ENCODE results near the gene C2orf78.
"Not testable (repeated sequence)": the region's sequence is repeated elsewhere in the genome, so short reads cannot be mapped to it uniquely, and the experiment has no call there.

Gene C2orf78

GRCh38 chr2:73779467-73780236 lies 4.3 kb upstream of the C2orf78 start, which contains the start of gene DUSP11:
DUSP11 (minus strand) TSS chr2:73780103; CDS start chr2:73779974, 129 bp downstream.
- Histone ChIP-seq H3K36me3 (ENCODE audit: control insufficient read depth in 1 of 2, insufficient read depth in 2 of 2, low read length in 2 of 2) (peaks cover 3 to 5% of the 10 kb centered on the region in 2 experiments), H3K4me2 (ENCODE audit: low read length) (peak within 1 kb of the TSS; percentile 87), H3K4me3 (ENCODE audit: low read depth, low read length) (peak within 1 kb of the TSS; percentile 88), H2AFZ (ENCODE audit: insufficient read depth, low read length, poor library complexity) (peak within 1 kb of the TSS; percentile 96), H2BK120ac (ENCODE audit: insufficient read depth, low read length, poor library complexity) (peak within 1 kb of the TSS; percentile 74), H3K27me3 (ENCODE audit: insufficient read depth, low read length) (no peaks in the 10 kb centered on the region), H2BK5ac (ENCODE audit: low read depth, low read length, poor library complexity) (peak within 1 kb of the TSS; percentile 63), H4K91ac (ENCODE audit: low read depth, low read length) (peak within 1 kb of the TSS; percentile 76), H3K4me1 (ENCODE audit: control insufficient read depth in 1 of 2, insufficient read depth in 2 of 2, low read length in 2 of 2) (peaks cover 0 to 2% of the 10 kb centered on the region in 2 experiments), H3K27ac (ENCODE audit: low read depth, low read length) (no peak within 1 kb of the TSS), H3K79me1 (ENCODE audit: low read length) (peaks cover 3% of the 10 kb centered on the region), H4K8ac (ENCODE audit: low read depth, low read length) (peak within 1 kb of the TSS; percentile 97), H3K18ac (ENCODE audit: low read length) (peak within 1 kb of the TSS; percentile 70), H3K14ac (ENCODE audit: low read length) (peak within 1 kb of the TSS; percentile 91), H2AK5ac (ENCODE audit: low read length) (peak within 1 kb of the TSS; percentile 7), H3K9ac (ENCODE audit: low read length) (peak within 1 kb of the TSS; percentile 97), H3K79me2 (ENCODE audit: control insufficient read depth, insufficient read depth, low read length, poor library complexity) (peaks cover 4% of the 10 kb centered on the region), H3K9me3 (ENCODE audit: insufficient read depth, low read depth, low read length) (no peaks in the 10 kb centered on the region), H2BK12ac (ENCODE audit: low read length) (no peak within 1 kb of the TSS), H3K4ac (ENCODE audit: low read depth, low read length) (peak within 1 kb of the TSS; percentile 77), H4K12ac (ENCODE audit: low read depth, low read length) (peak within 1 kb of the TSS; percentile 95), H3K23ac (ENCODE audit: low read length) (no peak within 1 kb of the TSS)
- WGBS (ENCODE audit: extremely low coverage, insufficient coverage, insufficient read length) = no CpG with 5 or more reads among the region's 40 CpGs
- peak; percentile 99 to 100 for DNase-seq

GRCh38 chr2:73780237-73780582 lies 3.8 kb upstream of the C2orf78 start:
- H3K79me2 ChIP-seq (ENCODE audit: control insufficient read depth, insufficient read depth, low read length, poor library complexity) = peaks cover 4% of the 10 kb centered on the region

GRCh38 chr2:73783402-73783801 lies 581 bp upstream of the C2orf78 start:
- not testable (repeated sequence) for H3K4me3 ChIP-seq (ENCODE audit: low read depth, low read length); H2AFZ ChIP-seq (ENCODE audit: insufficient read depth, low read length, poor library complexity); H3K36me3 ChIP-seq (ENCODE audit: control insufficient read depth in 1 of 2, insufficient read depth in 2 of 2, low read length in 2 of 2); H3K27me3 ChIP-seq (ENCODE audit: insufficient read depth, low read length); H3K14ac ChIP-seq (ENCODE audit: low read length); H3K9ac ChIP-seq (ENCODE audit: low read length); H3K4ac ChIP-seq (ENCODE audit: low read depth, low read length); H2AK5ac ChIP-seq (ENCODE audit: low read length); H2BK12ac ChIP-seq (ENCODE audit: low read length); H3K9me3 ChIP-seq (ENCODE audit: insufficient read depth, low read depth, low read length); H3K27ac ChIP-seq (ENCODE audit: low read depth, low read length); H4K91ac ChIP-seq (ENCODE audit: low read depth, low read length); H3K23ac ChIP-seq (ENCODE audit: low read length); H3K18ac ChIP-seq (ENCODE audit: low read length); H4K12ac ChIP-seq (ENCODE audit: low read depth, low read length); H3K4me2 ChIP-seq (ENCODE audit: low read length); H2BK120ac ChIP-seq (ENCODE audit: insufficient read depth, low read length, poor library complexity); H3K79me2 ChIP-seq (ENCODE audit: control insufficient read depth, insufficient read depth, low read length, poor library complexity); H3K79me1 ChIP-seq (ENCODE audit: low read length); H2BK5ac ChIP-seq (ENCODE audit: low read depth, low read length, poor library complexity); H3K4me1 ChIP-seq (ENCODE audit: control insufficient read depth in 1 of 2, insufficient read depth in 2 of 2, low read length in 2 of 2)
- peak; percentile 31 to 52 for DNase-seq
- no CpG with 5 or more reads among the region's 15 CpGs for WGBS (ENCODE audit: extremely low coverage, insufficient coverage, insufficient read length)
- peak overlapping the region; percentile 58 for H4K8ac ChIP-seq (ENCODE audit: low read depth, low read length)

More at GRCh38 chr2:73780237-73780582, 3.8 kb upstream of the C2orf78 start:
- Histone ChIP-seq H3K23ac (ENCODE audit: low read length) (no peak overlapping the region), H2AK5ac (ENCODE audit: low read length) (no peak overlapping the region), H2AFZ (ENCODE audit: insufficient read depth, low read length, poor library complexity) (no peak overlapping the region), H3K79me1 (ENCODE audit: low read length) (peaks cover 3% of the 10 kb centered on the region), H3K4me2 (ENCODE audit: low read length) (no peak overlapping the region), H2BK120ac (ENCODE audit: insufficient read depth, low read length, poor library complexity) (no peak overlapping the region), H3K4me3 (ENCODE audit: low read depth, low read length) (no peak overlapping the region), H3K36me3 (ENCODE audit: control insufficient read depth in 1 of 2, insufficient read depth in 2 of 2, low read length in 2 of 2) (peaks cover 3 to 5% of the 10 kb centered on the region in 2 experiments), H3K4me1 (ENCODE audit: control insufficient read depth in 1 of 2, insufficient read depth in 2 of 2, low read length in 2 of 2) (peaks cover 0 to 2% of the 10 kb centered on the region in 2 experiments), H3K14ac (ENCODE audit: low read length) (no peak overlapping the region), H2BK12ac (ENCODE audit: low read length) (no peak overlapping the region), H4K12ac (ENCODE audit: low read depth, low read length) (no peak overlapping the region), H2BK5ac (ENCODE audit: low read depth, low read length, poor library complexity) (no peak overlapping the region), H4K8ac (ENCODE audit: low read depth, low read length) (no peak overlapping the region), H3K4ac (ENCODE audit: low read depth, low read length) (no peak overlapping the region), H4K91ac (ENCODE audit: low read depth, low read length) (no peak overlapping the region), H3K27me3 (ENCODE audit: insufficient read depth, low read length) (no peaks in the 10 kb centered on the region), H3K9me3 (ENCODE audit: insufficient read depth, low read depth, low read length) (no peaks in the 10 kb centered on the region), H3K27ac (ENCODE audit: low read depth, low read length) (no peak overlapping the region), H3K18ac (ENCODE audit: low read length) (no peak overlapping the region), H3K9ac (ENCODE audit: low read length) (no peak overlapping the region)
- WGBS (ENCODE audit: extremely low coverage, insufficient coverage, insufficient read length) = no CpG with 5 or more reads among the region's 7 CpGs
- DNase-seq = no peak

- DNase-seq = no peak
- H4K12ac ChIP-seq (ENCODE audit: low read depth, low read length) = no peak overlapping the region
- no peak overlapping the region for H2BK5ac ChIP-seq (ENCODE audit: low read depth, low read length, poor library complexity)
- H4K8ac ChIP-seq (ENCODE audit: low read depth, low read length) = no peak overlapping the region
- no peak overlapping the region for H3K23ac ChIP-seq (ENCODE audit: low read length)
- H3K36me3 ChIP-seq (ENCODE audit: control insufficient read depth in 1 of 2, insufficient read depth in 2 of 2, low read length in 2 of 2) = peaks cover 0 to 2% of the 10 kb centered on the region in 2 experiments
- no peak overlapping the region for H3K4me3 ChIP-seq (ENCODE audit: low read depth, low read length)
- H3K79me2 ChIP-seq (ENCODE audit: control insufficient read depth, insufficient read depth, low read length, poor library complexity) = no peaks in the 10 kb centered on the region
- H3K79me1 ChIP-seq (ENCODE audit: low read length) = no peaks in the 10 kb centered on the region
- H3K27me3 ChIP-seq (ENCODE audit: insufficient read depth, low read length) = no peaks in the 10 kb centered on the region
- no peak overlapping the region for H4K91ac ChIP-seq (ENCODE audit: low read depth, low read length)
- no peak overlapping the region for H3K9ac ChIP-seq (ENCODE audit: low read length)
- H2BK120ac ChIP-seq (ENCODE audit: insufficient read depth, low read length, poor library complexity) = no peak overlapping the region
- no peak overlapping the region for H2AFZ ChIP-seq (ENCODE audit: insufficient read depth, low read length, poor library complexity)
- H2BK12ac ChIP-seq (ENCODE audit: low read length) = no peak overlapping the region
- peaks cover 5% of the 10 kb centered on the region for H3K9me3 ChIP-seq (ENCODE audit: insufficient read depth, low read depth, low read length)
- no peak overlapping the region for H2AK5ac ChIP-seq (ENCODE audit: low read length)
- no peak overlapping the region for H3K4ac ChIP-seq (ENCODE audit: low read depth, low read length)
- H3K18ac ChIP-seq (ENCODE audit: low read length) = no peak overlapping the region
- H3K4me1 ChIP-seq (ENCODE audit: control insufficient read depth in 1 of 2, insufficient read depth in 2 of 2, low read length in 2 of 2) = no peaks in the 10 kb centered on the region
- H3K27ac ChIP-seq (ENCODE audit: low read depth, low read length) = no peak overlapping the region
- H3K14ac ChIP-seq (ENCODE audit: low read length) = no peak overlapping the region
- no peak overlapping the region for H3K4me2 ChIP-seq (ENCODE audit: low read length)
Observed at GRCh38 chr2:73811878-73812277, 27.9 kb downstream of the C2orf78 start.

Measured in trophoblast cell (in vitro differentiated cells and primary cell).